ENCODE results near the gene FAM13A.

- TF ChIP-seq EP300 (IDR thresholded peaks at IDR 0.05): no peak
- TF ChIP-seq CTCF (IDR thresholded peaks at IDR 0.05): no peak
- no peak for TF ChIP-seq POLR2AphosphoS5 (IDR thresholded peaks at IDR 0.05)
- no peak for TF ChIP-seq POLR2A (IDR thresholded peaks at IDR 0.05)
Measured at GRCh38 chr4:88971536-88971935, 85.4 kb downstream of the FAM13A start.
